NCI-H2107 treated with DMSO at 0.1 percent for 48 hours (cell line): ENCODE measurements around the gene PKNOX2.

Source experiments
- DNase-seq: peaks from one replicate; lab custom pipeline; 2025; ENCODE audit not compliant: unreplicated experiment; lab: John Stamatoyannopoulos, UW

The PKNOX2 gene

GRCh38 chr11:125429807-125430678, 265.5 kb downstream of the PKNOX2 start:
- DNase-seq: no peak

DNA sequence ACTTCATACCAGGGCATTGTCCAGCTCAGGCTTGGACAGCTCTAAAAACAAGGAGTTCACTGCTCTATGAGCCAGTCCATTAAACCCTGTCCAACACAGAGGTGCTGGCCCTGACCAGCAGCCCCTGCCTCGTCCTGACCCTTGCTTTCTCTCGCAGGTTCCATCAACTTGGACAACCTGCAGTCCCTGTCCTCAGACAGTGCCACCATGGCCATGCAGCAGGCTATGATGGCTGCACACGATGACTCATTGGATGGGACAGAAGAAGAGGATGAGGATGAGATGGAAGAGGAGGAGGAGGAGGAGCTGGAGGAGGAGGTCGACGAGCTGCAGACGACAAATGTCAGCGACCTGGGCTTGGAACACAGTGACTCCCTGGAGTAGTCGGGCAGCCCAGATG, 266.5 kb downstream of the PKNOX2 start:
- DNase-seq: no peak

DNA sequence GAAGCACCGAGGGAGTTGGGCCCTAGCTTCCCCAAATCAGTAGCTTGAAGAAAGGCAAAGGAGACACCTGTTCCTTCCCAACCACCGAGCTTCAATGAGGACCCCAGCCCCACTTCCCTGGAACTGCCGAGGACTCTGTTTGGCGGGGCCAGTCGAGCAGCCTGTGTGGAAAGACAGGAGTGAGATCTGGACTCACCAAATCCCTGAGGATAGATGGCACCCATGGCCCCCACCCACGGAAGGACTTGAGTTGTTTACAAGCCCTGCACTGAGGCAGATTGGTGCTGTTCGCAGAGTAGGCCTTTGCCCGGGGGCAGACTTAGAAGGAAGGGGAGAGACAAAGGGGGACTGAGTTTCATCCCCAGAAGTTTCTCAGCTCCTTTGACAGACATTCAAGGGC, 266.9 kb downstream of the PKNOX2 start:
- DNase-seq: no peak

GRCh38 chr11:125433454-125434121, 269.0 kb downstream of the PKNOX2 start:
- no peak for DNase-seq

DNA sequence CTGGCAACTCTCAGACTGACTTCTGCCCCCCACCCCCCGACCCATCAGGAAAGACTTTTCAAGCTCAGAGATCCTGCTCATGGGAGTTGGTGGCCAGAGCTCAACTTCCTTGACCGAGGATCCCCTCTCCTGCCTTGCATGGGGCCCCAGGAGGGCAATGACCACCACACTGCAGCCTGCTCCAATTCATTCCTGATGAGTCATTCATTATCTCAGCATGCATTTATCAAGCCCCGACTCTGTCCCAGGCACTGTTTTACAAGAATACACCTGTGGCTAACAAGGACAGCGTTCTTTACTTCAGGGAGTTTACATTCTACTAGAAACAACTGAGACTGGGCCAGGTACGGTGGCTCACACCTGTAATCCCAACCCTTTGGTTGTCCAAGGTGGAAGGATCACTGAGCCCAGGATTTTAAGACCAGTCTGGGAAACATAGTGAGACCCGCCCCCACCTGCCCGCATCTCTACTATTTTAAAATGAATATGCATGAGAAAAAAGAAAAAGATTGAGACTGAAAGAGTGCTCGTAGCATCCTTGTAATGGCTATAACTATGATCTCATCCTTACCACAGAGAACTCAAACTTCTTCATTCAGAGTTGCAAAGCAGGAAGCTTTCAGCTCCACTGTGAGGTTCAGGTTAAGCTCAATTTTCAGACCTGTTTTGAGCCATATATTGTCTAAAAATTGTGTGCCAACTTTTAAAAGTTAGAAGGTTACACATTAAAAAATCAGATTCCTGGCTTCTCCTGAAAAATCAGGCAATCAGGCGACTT, 271.1 kb downstream of the PKNOX2 start:
- no peak for DNase-seq

DNA sequence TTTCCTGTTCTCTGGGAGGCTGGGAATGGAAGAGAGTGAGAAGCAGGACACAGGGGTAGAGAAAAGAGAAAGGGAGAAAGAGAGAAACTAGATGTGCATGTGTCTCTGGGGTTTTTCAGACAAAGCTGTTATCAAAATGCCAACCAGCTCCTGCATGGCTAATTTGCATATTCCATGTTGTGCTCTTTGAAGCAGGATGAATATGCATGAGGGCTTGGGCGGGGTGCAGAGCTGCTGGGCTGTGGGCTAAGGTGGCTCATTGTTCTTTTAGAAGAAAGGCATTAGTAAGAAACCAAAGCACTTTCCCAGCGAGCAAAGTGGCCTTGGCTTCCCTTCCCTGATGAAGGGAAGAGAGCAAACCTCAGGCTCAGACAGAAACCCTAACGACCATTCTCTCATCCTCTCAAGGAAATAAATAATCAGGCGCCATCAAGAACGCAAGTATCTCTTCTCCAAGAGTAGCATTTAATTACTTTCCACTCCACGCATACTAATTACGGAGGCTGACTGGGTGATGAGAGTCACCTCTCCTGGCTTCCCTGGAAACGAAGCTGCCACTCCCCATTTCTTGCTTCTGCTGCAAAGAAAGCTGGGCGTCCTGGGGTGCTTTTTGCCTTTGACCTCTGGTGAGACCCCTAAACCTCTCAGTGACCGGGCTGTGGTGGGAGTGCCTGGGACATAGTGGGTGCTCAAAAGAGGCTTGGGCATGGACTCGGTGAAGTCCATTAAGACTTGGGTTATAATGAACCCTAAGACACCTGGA, 277.3 kb downstream of the PKNOX2 start:
- DNase-seq: no peak

DNA sequence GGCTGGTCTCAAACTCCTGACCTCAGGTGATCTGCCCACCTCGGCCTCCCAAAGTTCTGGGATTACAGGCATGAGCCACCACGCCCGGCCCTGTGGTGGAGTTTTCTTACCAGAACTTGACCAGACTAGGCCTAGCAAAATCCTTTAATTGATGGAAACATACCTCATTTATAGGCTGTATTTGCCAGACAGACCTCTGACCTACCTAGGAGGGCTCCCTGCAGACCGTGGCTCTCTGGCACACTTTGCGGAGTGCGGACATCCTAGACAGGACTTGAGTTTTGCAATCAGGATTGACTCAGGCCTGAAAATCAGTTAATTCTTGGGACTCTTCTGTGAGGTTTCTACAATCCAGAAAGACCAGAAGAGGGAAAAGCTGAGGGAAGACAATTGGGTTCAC, 278.4 kb downstream of the PKNOX2 start:
- no peak for DNase-seq

DNA sequence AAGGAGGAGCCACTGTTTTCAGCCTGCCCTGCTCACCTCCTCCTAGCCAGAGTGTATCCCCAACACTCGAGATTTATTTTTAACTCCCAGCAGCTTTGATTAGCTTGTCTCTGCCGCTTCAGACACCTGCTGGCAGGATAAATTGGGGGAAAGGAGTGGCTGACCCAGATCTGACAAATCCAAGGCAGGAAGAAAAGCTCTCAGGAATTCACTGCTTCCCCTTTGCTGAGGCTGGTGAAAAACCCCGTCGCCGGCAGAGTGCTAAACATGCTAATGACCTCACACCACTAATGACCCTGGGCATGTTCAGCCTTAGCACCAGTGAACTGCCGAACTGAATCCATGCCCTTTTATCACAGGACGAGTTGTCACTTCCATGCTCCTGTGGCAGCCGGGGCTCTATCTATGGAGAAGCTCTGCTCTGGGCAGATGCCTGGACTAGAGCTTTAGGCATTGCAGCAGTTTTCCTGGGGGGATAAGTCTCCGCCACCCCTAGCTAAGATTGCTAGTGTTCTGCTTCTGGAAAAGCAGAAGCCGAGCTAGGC, 279.3 kb downstream of the PKNOX2 start:
- DNase-seq: no peak

- no peak for DNase-seq
Measured at GRCh38 chr11:125445731-125446130, 281.2 kb downstream of the PKNOX2 start.

DNA sequence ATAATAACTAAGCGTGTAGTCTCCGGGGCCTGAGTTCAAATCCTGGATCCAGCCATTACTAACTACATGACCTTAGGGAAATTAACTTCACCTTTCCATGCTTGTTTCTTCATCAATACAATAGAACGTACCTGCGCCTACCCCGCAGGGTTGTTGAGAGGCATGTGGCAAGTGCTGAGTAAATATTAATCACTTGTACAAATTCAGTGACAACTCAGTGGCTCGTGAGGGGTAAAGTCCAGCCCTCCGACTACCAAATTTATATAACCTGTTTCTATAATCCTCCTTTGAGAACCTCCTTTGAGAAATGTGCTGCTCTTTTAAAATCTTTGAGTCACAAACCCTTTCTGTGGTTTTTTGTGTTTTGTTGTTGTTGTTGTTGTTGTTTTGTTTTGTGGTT, 281.7 kb downstream of the PKNOX2 start:
- no peak for DNase-seq

DNA sequence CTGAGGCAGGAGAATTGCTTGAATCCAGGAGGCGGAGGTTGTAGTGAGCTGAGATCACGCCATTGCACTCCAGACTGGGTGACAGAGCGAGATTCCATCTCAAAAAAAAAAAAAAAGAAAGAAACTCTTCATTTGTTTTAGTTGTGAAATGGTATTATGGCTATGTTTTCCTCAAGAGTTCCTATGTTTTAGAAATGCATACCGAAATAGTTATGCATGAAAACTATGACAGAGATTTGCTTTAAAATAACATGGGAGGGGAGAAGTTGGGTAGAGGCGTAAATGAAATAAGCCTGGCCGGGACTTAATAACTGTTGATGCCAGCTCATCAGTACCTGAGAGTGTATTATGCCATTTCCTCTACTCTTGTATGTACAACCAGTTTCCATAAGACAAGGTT, 283.2 kb downstream of the PKNOX2 start:
- DNase-seq: no peak

DNA sequence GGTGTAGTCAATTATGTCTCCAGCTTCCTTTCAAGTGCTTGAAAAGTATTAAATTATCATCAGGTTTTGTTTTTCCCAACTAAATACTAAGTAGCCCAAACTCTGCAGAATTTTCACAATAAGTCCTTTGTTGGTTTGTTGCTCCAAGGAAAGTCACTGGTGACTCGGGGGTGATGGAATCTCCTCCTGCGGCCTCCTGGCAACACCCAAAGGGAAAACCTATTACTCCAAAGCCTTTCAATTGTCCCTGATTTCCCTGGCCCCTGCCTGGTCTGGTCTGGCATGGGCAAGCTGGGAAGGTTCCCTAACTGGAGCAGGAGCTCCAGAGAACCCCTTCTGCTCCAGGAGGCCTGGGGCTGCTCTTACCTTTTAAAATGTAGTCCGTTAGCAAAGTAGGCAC, 283.6 kb downstream of the PKNOX2 start:
- DNase-seq: no peak

- DNase-seq: no peak
Measured at GRCh38 chr11:125449565-125449964, 285.0 kb downstream of the PKNOX2 start.

- DNase-seq: no peak
Measured at GRCh38 chr11:125451400-125452124, 287.0 kb downstream of the PKNOX2 start.

- no peak for DNase-seq
Measured at GRCh38 chr11:125452125-125452470, 287.5 kb downstream of the PKNOX2 start.

DNA sequence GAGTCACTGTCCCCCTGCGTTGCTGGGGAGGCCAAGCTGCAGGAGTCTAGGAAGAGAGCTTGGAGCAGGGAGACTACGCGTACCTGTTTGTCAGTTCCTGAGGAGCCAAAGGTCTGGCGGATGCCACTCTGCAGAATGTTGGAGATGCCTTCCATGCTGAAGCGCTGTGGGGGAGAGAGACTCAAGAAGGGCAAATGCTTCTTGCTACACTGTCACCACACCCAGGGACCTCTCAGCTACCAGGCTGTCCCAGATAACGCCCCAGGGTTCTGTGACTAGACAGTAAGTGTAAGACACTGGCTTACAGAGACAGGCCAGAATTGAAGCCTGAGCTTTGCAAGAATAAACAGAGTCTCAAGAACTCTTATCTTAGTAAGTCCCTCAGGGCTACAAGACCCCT, 289.5 kb downstream of the PKNOX2 start:
- no peak for DNase-seq

DNA sequence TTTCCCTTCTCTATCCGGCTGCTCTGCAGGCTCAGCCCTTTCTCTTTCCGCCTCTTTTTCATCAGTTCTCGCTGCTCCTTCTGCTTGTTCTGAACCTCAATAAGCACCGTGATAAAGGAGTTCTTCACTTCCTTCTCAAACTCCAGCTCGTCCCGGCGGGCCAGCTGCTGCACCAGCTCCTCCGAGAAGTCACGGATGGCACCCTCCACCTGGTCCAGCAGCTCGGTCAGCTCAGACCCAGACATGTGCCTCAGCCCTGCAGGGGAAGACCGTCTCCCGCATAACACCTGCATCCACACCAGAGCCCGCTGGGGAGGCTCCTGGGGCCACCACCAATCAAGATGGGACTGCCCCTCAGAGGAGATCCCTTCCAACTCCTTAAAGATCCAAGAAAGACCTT, 291.3 kb downstream of the PKNOX2 start:
- no peak for DNase-seq

DNA sequence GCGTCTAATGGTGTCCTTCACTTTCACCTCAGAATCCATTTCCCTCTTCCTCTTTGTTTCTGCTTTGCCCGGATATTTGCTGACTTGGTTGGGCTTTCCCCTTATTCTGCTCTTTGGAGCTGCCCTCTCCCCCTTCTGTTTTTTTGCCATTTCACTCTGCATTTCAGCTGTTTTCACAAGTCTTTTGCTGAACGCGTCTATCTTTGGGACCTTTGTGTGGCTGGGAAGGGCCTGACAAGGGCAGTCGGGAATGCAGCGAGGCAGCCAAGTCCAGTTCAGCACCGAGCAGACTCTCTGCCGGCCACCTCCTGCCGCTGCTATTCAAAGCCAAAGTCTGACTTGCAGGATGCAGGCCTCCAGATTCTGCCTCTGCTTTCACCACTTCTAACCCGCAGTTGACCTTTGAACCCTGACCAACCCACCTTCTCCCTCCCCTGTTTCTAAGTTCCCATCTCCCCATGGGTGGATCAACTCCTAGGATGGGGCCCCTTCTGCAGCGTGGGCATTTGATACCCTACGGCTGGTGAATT, 293.3 kb downstream of the PKNOX2 start:
- DNase-seq: no peak

DNA sequence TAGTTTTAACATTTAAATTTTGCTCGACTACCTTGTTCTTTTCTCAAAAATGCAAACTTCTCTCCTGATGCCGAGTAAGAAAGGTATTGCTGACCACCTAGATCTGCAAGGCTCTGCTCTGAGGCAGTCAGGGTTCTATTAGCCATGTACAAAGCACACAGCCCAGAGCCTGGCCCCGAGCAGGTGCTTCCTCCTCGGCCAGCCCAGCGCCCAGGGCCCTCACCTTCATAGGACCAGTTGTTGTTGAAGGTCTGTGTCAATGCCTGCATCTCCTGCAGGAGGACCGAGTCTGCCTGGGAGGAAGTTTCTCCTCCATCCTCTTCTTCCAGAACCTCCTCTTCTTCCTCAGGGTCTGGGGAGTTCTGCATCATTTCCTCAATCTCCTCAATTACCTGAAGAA, 295.7 kb downstream of the PKNOX2 start:
- DNase-seq: no peak
